ENCODE results near the gene SART1.

DNA sequence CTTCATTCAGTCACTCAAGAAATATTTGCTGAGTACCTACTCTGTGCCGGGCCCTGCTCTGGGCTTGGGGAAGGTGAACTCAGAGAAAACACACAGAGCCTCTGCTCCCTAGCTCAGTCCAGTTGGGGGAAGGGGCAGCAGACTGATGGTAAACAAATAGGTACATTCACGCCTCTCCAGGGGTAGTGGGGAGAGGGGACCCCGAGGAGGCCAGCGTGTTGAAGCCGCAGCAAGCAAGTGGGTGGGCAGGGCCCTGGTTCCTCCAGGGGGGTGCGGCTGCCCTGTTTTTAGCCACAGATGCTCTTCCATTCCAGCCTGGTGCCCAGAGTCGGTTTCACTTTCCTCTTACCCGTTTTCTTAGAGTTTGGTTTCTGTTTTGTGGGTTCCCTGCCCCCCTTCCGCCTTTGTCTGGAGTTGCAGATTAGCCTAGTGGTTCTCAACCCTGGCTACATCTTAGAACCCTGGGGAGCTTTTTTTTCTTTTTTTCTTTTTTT, 33.6 kb upstream of the SART1 start:
- TF ChIP-seq, protein P1, sequence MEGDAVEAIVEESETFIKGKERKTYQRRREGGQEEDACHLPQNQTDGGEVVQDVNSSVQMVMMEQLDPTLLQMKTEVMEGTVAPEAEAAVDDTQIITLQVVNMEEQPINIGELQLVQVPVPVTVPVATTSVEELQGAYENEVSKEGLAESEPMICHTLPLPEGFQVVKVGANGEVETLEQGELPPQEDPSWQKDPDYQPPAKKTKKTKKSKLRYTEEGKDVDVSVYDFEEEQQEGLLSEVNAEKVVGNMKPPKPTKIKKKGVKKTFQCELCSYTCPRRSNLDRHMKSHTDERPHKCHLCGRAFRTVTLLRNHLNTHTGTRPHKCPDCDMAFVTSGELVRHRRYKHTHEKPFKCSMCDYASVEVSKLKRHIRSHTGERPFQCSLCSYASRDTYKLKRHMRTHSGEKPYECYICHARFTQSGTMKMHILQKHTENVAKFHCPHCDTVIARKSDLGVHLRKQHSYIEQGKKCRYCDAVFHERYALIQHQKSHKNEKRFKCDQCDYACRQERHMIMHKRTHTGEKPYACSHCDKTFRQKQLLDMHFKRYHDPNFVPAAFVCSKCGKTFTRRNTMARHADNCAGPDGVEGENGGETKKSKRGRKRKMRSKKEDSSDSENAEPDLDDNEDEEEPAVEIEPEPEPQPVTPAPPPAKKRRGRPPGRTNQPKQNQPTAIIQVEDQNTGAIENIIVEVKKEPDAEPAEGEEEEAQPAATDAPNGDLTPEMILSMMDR (IDR thresholded peaks at IDR 0.05) = no peak
- no peak for TF ChIP-seq POLR2A (IDR thresholded peaks at IDR 0.05)

Data from esophagus squamous epithelium (tissue), 4 donors.